Body of pancreas (tissue), 4 donors: ENCODE measurements around the gene SLC13A3. TPM values are rescaled to one million over a fixed set of nuclear protein-coding genes. Genes with fewer than 3 reads are reported as not detected.

Source experiments
- ATAC-seq: fragments of 150-250 bp; one replicate; pipeline ENCODE4 v1.9.1; 2016
- DNase-seq, 4 donors: peaks; one replicate each; pipeline ENCODE4 v3.0.0-alpha.2; 2019
- H3K27ac ChIP-seq, 4 donors: fragments of 200-600 bp; sonication (generic); 1 replicate in 3 of 4; 2 replicates in 1 of 4; pipeline versions ENCODE4 v1.5.1 to v1.6.1; 2016 to 2019; ENCODE audit warnings: mild to moderate bottlenecking in 1 of 4, mixed read lengths in 1 of 4, moderate library complexity in 1 of 4
- H3K27me3 ChIP-seq, 2 donors: fragments of 200-600 bp; sonication (generic); one replicate each; pipeline ENCODE4 v1.6.0; 2016; ENCODE audit warnings: mild to moderate bottlenecking in 1 of 2
- H3K36me3 ChIP-seq, 2 donors: fragments of 200-600 bp; sonication (generic); replicated peaks in 1 of 2; 2 replicates each; pipeline ENCODE4 v1.5.1; 2016; ENCODE audit warnings: low read depth in 2 of 2; ENCODE audit not compliant: insufficient read depth in 1 of 2
- H3K4me1 ChIP-seq: fragments of 200-600 bp; sonication (generic); one replicate; pipeline ENCODE4 v1.6.0; 2016
- H3K4me3 ChIP-seq, 2 donors: fragments of 200-600 bp; sonication (generic); 1 replicate in 1 of 2; 2 replicates in 1 of 2; pipeline ENCODE4 v1.5.1; 2016 to 2019
- H3K9me3 ChIP-seq, 3 donors: fragments of 200-600 bp; sonication (generic); 1 replicate in 2 of 3; 2 replicates in 1 of 3; pipeline ENCODE4 v1.5.1; 2016
- POLR2A ChIP-seq, 3 donors: fragments of 450-650 bp; IDR thresholded peaks; one replicate each; pipeline ENCODE4 v1.6.1; 2016; ENCODE audit warnings: antibody characterized with exemption in 3 of 3, mild to moderate bottlenecking in 2 of 3
- WGBS, 2 donors: methylation state at CpG; one replicate each; pipeline ENCODE4 v1.1.5; 2017; 5-methylcytosine and 5-hydroxymethylcytosine counted together
- intact Hi-C: fragments of 100-400 bp; cut with DNase I; formaldehyde crosslinking; loops from one replicate; pipeline ENCODE4 v1.15.1; 2023
- total RNA-seq, 2 donors: library from RNA; depleted of rRNA; stranded (reverse); fragments of >200 nt; gene quantifications; one replicate each; pipeline ENCODE4 v1.1.0, GENCODE V29; 2016
- TF ChIP-seq, protein P1 (sequence below), 7 experiments: fragments of 450-650 bp in 4 of 7; fragments of 200-600 bp in 3 of 7; sonication (generic) in 3 of 7; IDR thresholded peaks; one replicate each; pipeline ENCODE4 v1.5.1; 2016 to 2019; ENCODE audit warnings: antibody characterized with exemption in 7 of 7

The SLC13A3 gene
- total RNA-seq, 2 donors from 2014 or later = 3.4 to 6.3 TPM

DNA sequence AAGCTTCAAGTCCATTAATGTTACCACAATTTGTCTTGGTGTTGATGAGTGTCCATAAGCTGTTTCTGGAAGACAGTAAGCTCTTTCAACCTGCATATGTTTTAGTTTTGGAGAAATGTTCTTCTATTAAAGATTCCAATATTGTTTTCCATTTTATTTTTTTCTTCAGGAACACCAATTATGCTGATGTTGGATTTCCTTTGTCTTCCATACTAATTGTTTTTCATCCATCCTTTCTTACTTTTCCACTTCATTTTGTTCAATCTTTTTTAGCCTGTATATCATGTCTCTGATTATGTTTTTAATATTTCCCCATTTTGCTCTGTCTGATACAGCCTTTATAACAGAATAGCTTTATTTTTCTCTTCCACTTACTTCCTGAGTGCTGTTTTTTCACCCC is 21.9 kb downstream of the SLC13A3 start:
- Histone ChIP-seq H3K27ac (no peak overlapping the region), H3K36me3 (no peaks in the 10 kb centered on the region), H3K27me3 (no peaks in the 10 kb centered on the region), H3K4me1 (no peaks in the 10 kb centered on the region), H3K9me3 (no peaks in the 10 kb centered on the region), H3K4me3 (no peak overlapping the region)
- intact Hi-C loops = no loop called here
- DNase-seq (no peak), ATAC-seq (no peak)
- TF ChIP-seq POLR2A (IDR thresholded peaks at IDR 0.05) = no peak
- TF ChIP-seq, protein P1, sequence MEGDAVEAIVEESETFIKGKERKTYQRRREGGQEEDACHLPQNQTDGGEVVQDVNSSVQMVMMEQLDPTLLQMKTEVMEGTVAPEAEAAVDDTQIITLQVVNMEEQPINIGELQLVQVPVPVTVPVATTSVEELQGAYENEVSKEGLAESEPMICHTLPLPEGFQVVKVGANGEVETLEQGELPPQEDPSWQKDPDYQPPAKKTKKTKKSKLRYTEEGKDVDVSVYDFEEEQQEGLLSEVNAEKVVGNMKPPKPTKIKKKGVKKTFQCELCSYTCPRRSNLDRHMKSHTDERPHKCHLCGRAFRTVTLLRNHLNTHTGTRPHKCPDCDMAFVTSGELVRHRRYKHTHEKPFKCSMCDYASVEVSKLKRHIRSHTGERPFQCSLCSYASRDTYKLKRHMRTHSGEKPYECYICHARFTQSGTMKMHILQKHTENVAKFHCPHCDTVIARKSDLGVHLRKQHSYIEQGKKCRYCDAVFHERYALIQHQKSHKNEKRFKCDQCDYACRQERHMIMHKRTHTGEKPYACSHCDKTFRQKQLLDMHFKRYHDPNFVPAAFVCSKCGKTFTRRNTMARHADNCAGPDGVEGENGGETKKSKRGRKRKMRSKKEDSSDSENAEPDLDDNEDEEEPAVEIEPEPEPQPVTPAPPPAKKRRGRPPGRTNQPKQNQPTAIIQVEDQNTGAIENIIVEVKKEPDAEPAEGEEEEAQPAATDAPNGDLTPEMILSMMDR (IDR thresholded peaks at IDR 0.05) = no peak

- H3K9me3 ChIP-seq = no peaks in the 10 kb centered on the region
- no peak for DNase-seq
- intact Hi-C loops = no loop called here
- no peak overlapping the region for H3K4me3 ChIP-seq
- no peaks in the 10 kb centered on the region for H3K4me1 ChIP-seq
- H3K27me3 ChIP-seq = no peaks in the 10 kb centered on the region
- H3K27ac ChIP-seq = no peak overlapping the region
- 70 to 71% methylated on average over 4 of the region's 4 CpGs for WGBS, 2 donors
- no peak for ATAC-seq
- H3K36me3 ChIP-seq = no peaks in the 10 kb centered on the region
- TF ChIP-seq, protein P1 (IDR thresholded peaks at IDR 0.05) = no peak
- TF ChIP-seq POLR2A (IDR thresholded peaks at IDR 0.05) = no peak
Measured at GRCh38 chr20:46627234-46627633, 24.0 kb downstream of the SLC13A3 start.

GRCh38 chr20:46626758-46627157 is 24.5 kb downstream of the SLC13A3 start:
- DNase-seq (no peak), ATAC-seq (no peak)
- intact Hi-C loops = no loop called here
- H3K4me1 ChIP-seq = no peaks in the 10 kb centered on the region
- no peak overlapping the region for H3K4me3 ChIP-seq
- no peak overlapping the region for H3K27ac ChIP-seq
- H3K27me3 ChIP-seq = no peaks in the 10 kb centered on the region
- no peak for TF ChIP-seq POLR2A (IDR thresholded peaks at IDR 0.05)
- TF ChIP-seq, protein P1 (IDR thresholded peaks at IDR 0.05) = no peak
- H3K36me3 ChIP-seq = no peaks in the 10 kb centered on the region
- 84 to 87% methylated on average over 4 of the region's 4 CpGs for WGBS, 2 donors
- H3K9me3 ChIP-seq = no peaks in the 10 kb centered on the region

GRCh38 chr20:46625875-46626373 is 25.3 kb downstream of the SLC13A3 start:
- intact Hi-C loops = no loop called here
- DNase-seq = no peak
- H3K4me3 ChIP-seq = no peak overlapping the region
- TF ChIP-seq POLR2A (IDR thresholded peaks at IDR 0.05) = no peak
- TF ChIP-seq, protein P1 (IDR thresholded peaks at IDR 0.05) = no peak
- no peak for ATAC-seq
- H3K9me3 ChIP-seq = no peaks in the 10 kb centered on the region
- H3K27me3 ChIP-seq = no peaks in the 10 kb centered on the region
- WGBS, 2 donors = 89 to 90% methylated on average over 1 of the region's 1 CpG
- no peaks in the 10 kb centered on the region for H3K36me3 ChIP-seq
- H3K4me1 ChIP-seq = no peaks in the 10 kb centered on the region
- no peak overlapping the region for H3K27ac ChIP-seq

GRCh38 chr20:46624946-46625345 is 26.3 kb downstream of the SLC13A3 start:
- Histone ChIP-seq H3K9me3 (no peaks in the 10 kb centered on the region), H3K4me3 (no peak overlapping the region), H3K27ac (no peak overlapping the region), H3K36me3 (no peaks in the 10 kb centered on the region), H3K27me3 (no peaks in the 10 kb centered on the region), H3K4me1 (no peaks in the 10 kb centered on the region)
- ATAC-seq (no peak), DNase-seq (no peak)
- no peak for TF ChIP-seq POLR2A (IDR thresholded peaks at IDR 0.05)
- TF ChIP-seq, protein P1 (IDR thresholded peaks at IDR 0.05) = no peak
- WGBS, 2 donors = 68 to 91% methylated on average over 2 of the region's 2 CpGs
- intact Hi-C loops = no loop called here
